Liver (tissue), 3 donors: Measurements from ENCODE around the gene MTX1.
"Not testable (repeated sequence)": the region's sequence is repeated elsewhere in the genome, so short reads cannot be mapped to it uniquely, and the experiment has no call there.

ENCODE experiments used
- FOXA1 ChIP-seq: IDR thresholded peaks from 2 replicates; pipeline ENCODE4 v1.6.1; 2016; ENCODE audit warnings: antibody characterized with exemption
- HNF4A ChIP-seq, 2 donors: conservative IDR thresholded peaks; 2 replicates each; pipeline ENCODE4 v1.6.1; 2016; ENCODE audit warnings: antibody characterized with exemption in 2 of 2, mild to moderate bottlenecking in 2 of 2
- JUND ChIP-seq, 2 donors: IDR thresholded peaks; 2 replicates each; pipeline ENCODE4 v1.6.1; 2016; ENCODE audit warnings: antibody characterized with exemption in 2 of 2
- SP1 ChIP-seq: IDR thresholded peaks from 2 replicates; pipeline ENCODE4 v1.6.1; 2018; ENCODE audit warnings: antibody characterized with exemption, mild to moderate bottlenecking
- TF ChIP-seq, protein P1 (sequence below): fragments of 150-350 bp; IDR thresholded peaks from 2 replicates; pipeline ENCODE4 v1.5.1; 2017; ENCODE audit warnings: improper control_type of control experiment, low read depth, low read length; ENCODE audit not compliant: missing input control
- TF ChIP-seq, protein P2 (sequence below): IDR thresholded peaks from 2 replicates; pipeline ENCODE4 v1.6.1; 2016; ENCODE audit warnings: antibody characterized with exemption
- donor health status: healthy.
- donor health status: healthy.

DNA sequence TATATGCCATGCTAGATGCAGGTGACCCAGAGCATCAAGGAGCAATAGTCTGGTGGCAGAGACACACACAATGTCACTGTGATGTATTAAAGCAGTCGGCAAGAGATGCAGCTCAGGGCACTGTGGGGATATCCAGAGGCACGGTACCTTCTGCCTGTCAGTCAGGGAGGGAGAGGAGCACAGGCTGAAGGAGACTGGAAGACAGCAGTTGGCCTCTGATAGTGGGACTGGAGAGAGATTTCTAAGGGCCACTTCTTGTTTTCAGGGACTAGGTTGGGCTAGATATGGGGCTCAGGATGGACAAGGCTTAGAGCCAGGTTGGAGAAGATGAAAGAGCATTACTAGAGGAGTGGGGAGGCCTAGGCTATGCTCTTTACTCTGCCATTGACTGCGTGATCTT lies 22.8 kb downstream of the MTX1 start:
- TF ChIP-seq, protein P1, sequence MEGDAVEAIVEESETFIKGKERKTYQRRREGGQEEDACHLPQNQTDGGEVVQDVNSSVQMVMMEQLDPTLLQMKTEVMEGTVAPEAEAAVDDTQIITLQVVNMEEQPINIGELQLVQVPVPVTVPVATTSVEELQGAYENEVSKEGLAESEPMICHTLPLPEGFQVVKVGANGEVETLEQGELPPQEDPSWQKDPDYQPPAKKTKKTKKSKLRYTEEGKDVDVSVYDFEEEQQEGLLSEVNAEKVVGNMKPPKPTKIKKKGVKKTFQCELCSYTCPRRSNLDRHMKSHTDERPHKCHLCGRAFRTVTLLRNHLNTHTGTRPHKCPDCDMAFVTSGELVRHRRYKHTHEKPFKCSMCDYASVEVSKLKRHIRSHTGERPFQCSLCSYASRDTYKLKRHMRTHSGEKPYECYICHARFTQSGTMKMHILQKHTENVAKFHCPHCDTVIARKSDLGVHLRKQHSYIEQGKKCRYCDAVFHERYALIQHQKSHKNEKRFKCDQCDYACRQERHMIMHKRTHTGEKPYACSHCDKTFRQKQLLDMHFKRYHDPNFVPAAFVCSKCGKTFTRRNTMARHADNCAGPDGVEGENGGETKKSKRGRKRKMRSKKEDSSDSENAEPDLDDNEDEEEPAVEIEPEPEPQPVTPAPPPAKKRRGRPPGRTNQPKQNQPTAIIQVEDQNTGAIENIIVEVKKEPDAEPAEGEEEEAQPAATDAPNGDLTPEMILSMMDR, result not testable (repeated sequence)
- not testable (repeated sequence) for TF ChIP-seq FOXA1; HNF4A (conservative IDR thresholded peaks at IDR 0.05); JUND (IDR thresholded peaks at IDR 0.05); SP1
- TF ChIP-seq, protein P2, sequence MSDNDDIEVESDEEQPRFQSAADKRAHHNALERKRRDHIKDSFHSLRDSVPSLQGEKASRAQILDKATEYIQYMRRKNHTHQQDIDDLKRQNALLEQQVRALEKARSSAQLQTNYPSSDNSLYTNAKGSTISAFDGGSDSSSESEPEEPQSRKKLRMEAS, result not testable (repeated sequence)
